Activated CD4-positive, alpha-beta T cell treated with anti-CD3 and anti-CD28 coated beads for 4 hours (primary cell): Measurements from ENCODE around the gene BUD23.
A peak's percentile ranks its signal among the peaks of the same experiment; 100 is the strongest.
"Not testable (repeated sequence)": the region's sequence is repeated elsewhere in the genome, so short reads cannot be mapped to it uniquely, and the experiment has no call there.

ENCODE experiments used
- DNase-seq, 2 donors: peaks; one replicate each; pipeline ENCODE4 v3.0.0-alpha.2; 2020

BUD23 gene

GRCh38 chr7:73683056-73683787 is at the start of gene BUD23, which contains the start of gene DNAJC30:
TSS of gene BUD23 (plus strand) at chr7:73683597. CDS start at chr7:73683626, 29 bp downstream.
TSS of gene DNAJC30 (minus strand) at chr7:73683453. CDS start at chr7:73683423, 30 bp downstream.
- DNase-seq: peak; percentile 97 to 98

- no peak for DNase-seq
These were observed 49.6 kb upstream of the BUD23 start for GRCh38 chr7:73633844-73634243.

- no peak for DNase-seq
These were observed 47.8 kb upstream of the BUD23 start for GRCh38 chr7:73635428-73636200.

- no peak for DNase-seq
These were observed 44.5 kb upstream of the BUD23 start for GRCh38 chr7:73638911-73639310.

DNA sequence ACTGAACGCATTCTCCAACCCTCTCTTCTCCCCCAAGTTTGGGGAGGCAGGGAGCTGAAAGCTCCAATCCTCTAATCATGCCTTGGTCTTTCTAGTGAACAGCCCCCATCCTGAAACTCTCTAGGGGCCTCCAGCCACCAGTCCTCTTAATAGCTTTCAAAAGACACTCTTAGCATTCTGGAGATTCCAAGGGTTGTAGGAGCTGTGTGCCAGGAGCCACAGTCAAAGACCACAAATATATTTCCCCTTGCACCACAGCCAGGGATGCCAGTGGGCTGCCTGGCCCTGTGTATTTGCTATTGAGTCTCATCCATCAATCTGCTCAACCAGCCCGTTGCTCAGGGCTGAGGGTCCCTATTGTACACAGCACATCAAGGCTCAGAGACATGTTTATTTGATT is 40.6 kb upstream of the BUD23 start:
- DNase-seq: no peak

DNA sequence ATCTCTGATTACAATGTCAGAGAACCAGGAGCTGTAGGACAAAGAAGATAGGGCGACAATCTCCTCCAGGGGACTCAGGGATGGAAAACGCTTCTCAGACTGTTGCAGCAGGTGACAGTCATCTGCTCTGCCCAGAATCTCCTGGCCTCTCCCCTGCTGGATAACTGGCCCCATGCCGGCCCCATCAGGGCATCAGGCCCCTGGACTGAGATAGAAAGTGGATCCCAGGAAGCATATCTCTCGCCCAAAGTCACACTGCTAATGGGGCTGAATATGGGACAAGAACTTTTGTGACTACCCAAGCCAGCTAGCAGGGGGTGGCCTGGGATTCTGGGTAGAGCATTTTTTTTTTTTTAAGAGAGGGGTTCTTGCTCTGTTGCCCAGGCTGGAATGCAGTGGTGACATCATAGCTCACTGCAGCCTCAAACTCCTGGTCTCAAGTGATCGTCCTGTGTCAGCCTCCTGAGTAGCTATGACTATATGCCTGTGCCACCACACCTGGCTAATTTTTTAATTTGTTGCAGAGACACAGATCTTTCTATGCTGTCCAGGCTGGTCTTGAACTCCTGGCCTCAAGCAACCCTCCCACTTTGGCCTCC is 38.6 kb upstream of the BUD23 start:
- DNase-seq: no peak

DNA sequence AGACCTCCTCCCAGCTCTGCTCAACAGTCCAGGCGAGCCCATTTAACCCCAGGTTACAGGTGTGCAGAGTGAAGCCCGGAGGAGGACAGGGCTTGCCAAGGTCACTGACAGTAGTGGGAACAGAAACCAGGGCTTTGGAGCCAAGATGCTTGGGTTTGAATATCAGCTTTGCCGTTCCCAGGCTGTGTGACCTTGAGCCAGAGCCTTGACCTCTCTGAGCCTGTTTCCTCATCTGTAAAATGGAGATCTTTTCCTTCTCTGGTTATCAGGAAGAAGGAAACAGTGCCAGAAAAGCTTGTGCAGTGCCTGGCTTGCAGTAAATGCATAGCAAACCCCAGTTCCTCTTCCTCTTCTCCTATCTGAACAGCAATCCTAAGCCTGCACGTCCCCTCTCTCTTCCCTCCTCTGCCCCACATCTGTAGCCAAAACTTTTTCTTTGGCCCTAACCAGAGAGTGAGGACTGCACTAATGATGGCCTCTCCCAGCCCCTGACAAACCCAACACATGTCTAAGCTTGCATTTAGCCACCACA is 37.7 kb upstream of the BUD23 start:
- DNase-seq: no peak

DNA sequence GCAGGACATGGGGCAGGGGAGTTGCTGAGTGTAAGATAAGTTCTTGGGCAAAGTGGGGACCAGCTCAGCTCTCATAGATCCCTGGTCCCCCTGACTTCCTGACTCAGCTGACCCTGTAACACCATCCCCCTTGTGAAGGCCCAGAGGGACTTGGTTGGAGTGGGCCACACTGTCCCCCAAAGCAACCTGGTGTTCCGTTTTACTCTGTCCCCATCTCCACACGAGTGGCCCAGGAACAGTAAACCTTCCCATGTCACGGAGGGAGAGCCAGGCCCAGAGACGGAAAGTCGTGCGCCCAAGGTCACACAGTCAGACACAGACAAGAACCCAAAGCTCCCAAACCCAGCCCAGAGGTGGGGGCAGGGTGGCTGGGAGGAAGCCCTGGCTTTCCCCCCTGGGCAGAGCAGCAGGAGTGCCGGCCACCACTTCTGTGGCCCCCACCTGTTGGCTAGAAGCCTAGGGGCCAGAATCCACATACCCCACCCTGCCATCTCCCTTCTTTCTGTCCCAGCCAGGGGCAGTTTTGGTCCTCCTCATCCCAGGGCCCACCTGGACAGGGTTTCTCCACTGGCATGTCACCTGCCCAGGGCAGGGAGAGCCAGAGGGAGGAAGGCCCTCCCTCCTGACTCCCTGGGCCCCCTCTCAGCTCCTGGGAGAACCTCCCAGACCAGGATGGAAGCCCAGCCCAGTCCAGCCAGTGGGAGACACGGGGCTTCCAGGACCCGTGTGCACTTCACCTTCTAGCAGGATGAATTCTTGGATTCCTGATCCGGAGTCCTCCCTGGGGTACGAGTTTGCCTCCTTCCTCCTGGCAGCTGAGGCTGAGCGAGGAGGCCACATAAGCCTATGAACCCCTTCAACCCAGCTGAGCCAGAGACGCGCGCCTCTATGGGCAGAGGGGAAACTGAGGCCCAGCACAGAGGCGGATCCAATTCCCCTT is 36.3 kb upstream of the BUD23 start:
- no peak for DNase-seq

DNA sequence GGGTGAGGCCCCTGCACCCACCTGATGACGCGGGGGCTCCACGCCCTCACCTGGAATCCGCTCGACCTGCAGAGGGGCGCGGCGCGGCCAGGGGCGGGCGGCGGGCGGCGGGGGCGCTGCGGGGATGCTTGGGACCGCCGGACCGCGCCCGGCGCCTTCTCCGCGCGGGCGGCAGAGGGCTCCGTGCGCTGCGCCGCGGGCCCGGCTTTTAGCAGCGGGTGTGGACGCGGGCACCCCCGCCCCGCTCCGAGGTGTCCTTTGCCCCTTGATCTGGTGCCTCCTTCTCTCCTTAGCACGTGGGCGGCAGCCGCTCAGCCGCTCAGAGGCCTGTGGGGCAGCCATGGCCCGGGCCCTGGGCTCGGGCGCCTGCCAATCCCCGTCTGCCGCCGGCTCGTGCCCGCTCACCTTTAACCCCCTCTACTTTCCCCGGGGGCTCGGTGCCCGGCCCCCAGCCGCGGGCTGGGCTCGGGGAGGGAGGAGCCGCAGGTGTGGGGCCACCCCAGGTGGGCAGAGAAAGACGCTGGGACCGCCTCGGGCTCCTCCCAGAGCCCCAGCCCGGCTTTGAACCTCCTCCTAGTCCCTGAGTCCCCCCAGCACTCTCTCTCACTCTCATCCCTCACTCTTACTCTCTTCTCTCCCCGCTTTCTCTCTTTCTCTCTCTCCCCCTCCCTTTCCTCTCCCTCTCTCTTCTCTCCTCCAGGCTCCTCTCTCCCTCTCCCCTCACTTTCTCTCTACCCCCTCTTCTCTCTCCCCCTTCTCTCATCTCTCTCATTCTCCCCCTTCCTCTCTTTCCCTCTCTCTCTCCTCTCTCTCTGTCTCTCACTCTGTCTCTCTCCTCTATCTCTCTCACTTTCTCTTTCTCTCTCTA is 35.4 kb upstream of the BUD23 start:
- DNase-seq: peak; percentile 17 to 22

GRCh38 chr7:73648593-73649332 is 34.6 kb upstream of the BUD23 start:
- DNase-seq: no peak

DNA sequence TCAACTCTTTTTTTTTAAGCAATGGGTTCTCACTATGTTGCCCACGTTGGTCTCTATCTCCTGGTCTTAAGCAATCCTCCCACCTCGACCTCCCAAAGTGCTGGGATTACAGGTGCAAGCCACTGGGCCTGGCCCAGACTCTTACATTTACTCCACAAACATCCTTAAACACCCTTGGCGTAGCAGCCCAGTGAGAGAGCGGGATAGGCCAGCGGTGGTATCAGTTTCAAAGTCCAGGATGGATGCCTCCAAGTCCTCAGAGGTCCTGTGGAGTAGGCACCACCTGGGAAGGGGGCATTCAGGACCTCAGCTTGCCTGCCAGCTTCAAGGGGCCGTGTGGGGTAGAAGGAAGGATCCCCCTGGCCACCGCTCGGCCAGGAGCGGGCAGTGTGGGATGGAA is 33.8 kb upstream of the BUD23 start:
- DNase-seq: no peak

GRCh38 chr7:73650524-73650923 is 32.9 kb upstream of the BUD23 start:
- no peak for DNase-seq

DNA sequence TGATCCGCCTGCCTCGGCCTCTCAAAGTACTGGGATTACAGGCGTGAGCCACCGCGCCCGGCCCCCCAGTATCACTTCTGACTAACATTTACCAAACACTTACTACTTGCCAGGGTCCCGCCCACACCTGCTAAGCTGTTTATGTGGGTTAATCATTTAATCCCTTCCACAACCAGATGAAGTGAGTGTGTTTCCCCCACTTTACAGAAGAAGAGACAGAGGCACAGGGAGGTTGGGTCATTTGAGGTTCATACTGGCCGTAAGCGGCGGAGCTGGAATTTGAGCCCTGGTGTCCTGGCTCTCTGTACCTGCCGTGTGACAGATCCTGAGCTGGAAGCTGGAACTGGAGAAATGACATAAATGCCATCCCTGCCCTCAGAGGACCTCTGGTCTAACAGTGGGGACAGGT is 30.9 kb upstream of the BUD23 start:
- DNase-seq: no peak

- not testable (repeated sequence) for DNase-seq
These were observed 28.1 kb upstream of the BUD23 start for GRCh38 chr7:73655309-73655708.

GRCh38 chr7:73659983-73660382 is 23.4 kb upstream of the BUD23 start:
- no peak for DNase-seq

DNA sequence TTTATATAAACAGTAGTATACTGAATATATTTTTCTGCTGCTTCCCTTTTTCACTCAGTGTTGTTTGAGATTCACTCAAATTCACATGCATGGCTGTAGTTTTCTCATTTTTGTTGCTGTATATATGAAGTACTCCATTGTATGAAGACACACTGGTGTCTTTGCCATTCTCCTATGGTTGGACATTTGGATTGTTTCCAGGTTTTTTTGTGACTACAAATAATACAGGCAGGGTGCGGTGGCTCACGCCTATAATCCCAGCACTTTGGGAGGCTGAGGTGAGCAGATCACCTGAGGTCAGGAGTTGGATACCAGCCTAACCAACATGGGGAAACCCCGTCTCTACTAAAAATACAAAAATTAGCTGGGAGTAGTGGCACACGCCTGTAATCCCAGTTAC is 22.8 kb upstream of the BUD23 start:
- DNase-seq: not testable (repeated sequence)

- DNase-seq: no peak
These were observed 20.4 kb upstream of the BUD23 start for GRCh38 chr7:73663033-73663432.

DNA sequence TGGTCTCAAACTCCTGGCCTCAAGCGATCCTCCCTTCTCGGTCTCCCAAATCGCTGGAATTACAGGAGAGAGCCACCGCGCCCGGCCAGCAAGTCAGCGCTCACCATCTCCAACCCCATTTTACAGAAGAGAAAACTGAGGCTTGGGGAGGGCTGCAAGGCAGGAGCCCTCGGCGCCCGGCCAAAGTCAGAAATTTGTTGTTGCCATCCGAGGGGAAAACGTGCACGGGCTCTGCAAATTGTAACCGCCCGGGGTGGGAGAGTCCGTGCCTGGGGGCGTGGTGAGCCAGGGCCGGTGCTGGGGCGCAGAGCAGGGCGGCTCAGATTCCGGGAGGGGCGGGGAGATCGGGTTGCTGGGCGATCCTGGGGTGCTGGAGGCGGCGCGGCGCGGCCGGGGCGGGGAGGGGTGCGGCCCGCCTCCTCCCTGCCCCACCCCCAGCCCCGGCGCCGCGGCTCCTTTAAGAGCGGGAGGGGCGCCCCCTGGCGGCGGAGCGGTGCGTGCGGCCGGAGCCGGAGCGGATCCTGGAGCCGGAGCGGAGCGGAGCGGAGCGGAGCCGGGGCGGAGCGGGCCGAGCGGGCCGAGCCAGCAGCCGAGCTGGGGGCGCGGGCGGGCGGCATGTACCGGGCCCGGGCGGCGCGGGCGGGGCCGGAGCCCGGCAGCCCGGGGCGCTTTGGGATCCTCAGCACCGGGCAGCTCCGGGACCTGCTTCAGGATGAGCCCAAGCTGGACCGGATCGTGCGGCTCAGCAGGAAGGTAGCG is 15.9 kb upstream of the BUD23 start, which contains the start of gene VPS37D:
Gene VPS37D, plus strand, starts transcription at position 488 of the 759 bp plus-strand sequence. Its CDS starts 128 bp downstream, at position 616.
- DNase-seq: peak; percentile 93

GRCh38 chr7:73668103-73668885 is 15.1 kb upstream of the BUD23 start:
- DNase-seq: no peak
